Thymus (tissue), 14 donors: ENCODE measurements around the gene LIPF. TPM values are rescaled to one million over a fixed set of nuclear protein-coding genes. Genes with fewer than 3 reads are reported as not detected.

ENCODE experiments used
- DNase-seq, 9 donors: peaks; one replicate each; pipeline ENCODE4 v3.0.0-alpha.2; 2013; ENCODE audit warnings: low spot score in 9 of 9, low read depth in 6 of 9, missing footprints in 1 of 9
- H3K27ac ChIP-seq, 2 donors: one replicate each; pipeline ENCODE4 v1.5.1; 2013; ENCODE audit warnings: control low read depth in 1 of 2, low read depth in 1 of 2, low read length in 1 of 2, mild to moderate bottlenecking in 1 of 2, moderate library complexity in 1 of 2
- H3K27me3 ChIP-seq, 2 donors: one replicate each; pipeline ENCODE4 v1.5.1; 2013; ENCODE audit warnings: low read length in 1 of 2; ENCODE audit not compliant: control insufficient read depth in 2 of 2, insufficient read depth in 1 of 2
- H3K36me3 ChIP-seq, 2 donors: one replicate each; pipeline ENCODE4 v1.5.1; 2013; ENCODE audit warnings: low read length in 1 of 2, mild to moderate bottlenecking in 1 of 2, moderate library complexity in 1 of 2; ENCODE audit not compliant: control insufficient read depth in 2 of 2, insufficient read depth in 2 of 2
- H3K4me1 ChIP-seq, 2 donors: one replicate each; pipeline ENCODE4 v1.5.1; 2013; ENCODE audit warnings: low read length in 2 of 2; ENCODE audit not compliant: control insufficient read depth in 2 of 2, insufficient read depth in 2 of 2
- H3K4me3 ChIP-seq, 2 donors: one replicate each; pipeline ENCODE4 v1.5.1; 2013; ENCODE audit warnings: low read length in 2 of 2, control low read depth in 1 of 2, mild to moderate bottlenecking in 1 of 2
- H3K9me3 ChIP-seq, 2 donors: one replicate each; pipeline ENCODE4 v1.5.1; 2013; ENCODE audit warnings: low read length in 1 of 2, mild to moderate bottlenecking in 1 of 2; ENCODE audit not compliant: control insufficient read depth in 2 of 2, insufficient read depth in 1 of 2
- WGBS: extraction: QIAGEN DNeasy Blood & Tissue Kit; methylation state at CpG from one replicate; pipeline ENCODE4 v1.1.7; 2013; 5-methylcytosine and 5-hydroxymethylcytosine counted together
- long read RNA-seq, 10 donors: transcript quantifications; one replicate each; lab custom pipeline, GENCODE V29; 2026
- polyA plus RNA-seq: library from polyadenylated mRNA; stranded (reverse); fragments of 200-250 nt; gene quantifications from one replicate; pipeline ENCODE4 v1.2.3, GENCODE V29; 2013
- total RNA-seq: library from RNA; stranded (reverse); fragments of 120-200 nt; gene quantifications from one replicate; pipeline ENCODE4 v1.2.4, GENCODE V29; 2013
- donor health status: healthy.

The LIPF gene, protein sequence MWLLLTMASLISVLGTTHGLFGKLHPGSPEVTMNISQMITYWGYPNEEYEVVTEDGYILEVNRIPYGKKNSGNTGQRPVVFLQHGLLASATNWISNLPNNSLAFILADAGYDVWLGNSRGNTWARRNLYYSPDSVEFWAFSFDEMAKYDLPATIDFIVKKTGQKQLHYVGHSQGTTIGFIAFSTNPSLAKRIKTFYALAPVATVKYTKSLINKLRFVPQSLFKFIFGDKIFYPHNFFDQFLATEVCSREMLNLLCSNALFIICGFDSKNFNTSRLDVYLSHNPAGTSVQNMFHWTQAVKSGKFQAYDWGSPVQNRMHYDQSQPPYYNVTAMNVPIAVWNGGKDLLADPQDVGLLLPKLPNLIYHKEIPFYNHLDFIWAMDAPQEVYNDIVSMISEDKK
- total RNA-seq (0.14 TPM), polyA plus RNA-seq (1.0 TPM)
- long read RNA-seq, donor 1: 0 reads
- long read RNA-seq, donor 2: 0 reads
- long read RNA-seq, donor 3: 0 reads
- long read RNA-seq, donor 4: 0 reads
- long read RNA-seq, donor 5: 0 reads
- long read RNA-seq, donor 6: 0 reads
- long read RNA-seq, donor 7: 0 reads
- long read RNA-seq, donor 8: 0 reads
- long read RNA-seq, donor 9: 0 reads
- long read RNA-seq, donor 10: 0 reads

- WGBS: 92% methylated on average over 1 of the region's 1 CpG
- DNase-seq: no peak
- Histone ChIP-seq H3K4me3 (no peak within 1 kb of the TSS), H3K9me3 (no peaks in the 10 kb centered on the region), H3K36me3 (no peaks in the 10 kb centered on the region), H3K27me3 (no peaks in the 10 kb centered on the region), H3K4me1 (no peaks in the 10 kb centered on the region), H3K27ac (no peak within 1 kb of the TSS)
Observed at GRCh38 chr10:88664142-88664541, at the start of gene LIPF. TSS of gene LIPF (plus strand) at chr10:88664442. CDS start at chr10:88667298, 2,856 bp downstream.

- H3K4me3 ChIP-seq: no peak overlapping the region
- H3K4me1 ChIP-seq: no peaks in the 10 kb centered on the region
- H3K27ac ChIP-seq: no peak overlapping the region
- H3K9me3 ChIP-seq: no peaks in the 10 kb centered on the region
- H3K27me3 ChIP-seq: no peaks in the 10 kb centered on the region
- DNase-seq: no peak
- H3K36me3 ChIP-seq: no peaks in the 10 kb centered on the region
- 96% methylated on average over 18 of the region's 18 CpGs for WGBS
Observed at GRCh38 chr10:88616250-88616977, 47.8 kb upstream of the LIPF start.

DNA sequence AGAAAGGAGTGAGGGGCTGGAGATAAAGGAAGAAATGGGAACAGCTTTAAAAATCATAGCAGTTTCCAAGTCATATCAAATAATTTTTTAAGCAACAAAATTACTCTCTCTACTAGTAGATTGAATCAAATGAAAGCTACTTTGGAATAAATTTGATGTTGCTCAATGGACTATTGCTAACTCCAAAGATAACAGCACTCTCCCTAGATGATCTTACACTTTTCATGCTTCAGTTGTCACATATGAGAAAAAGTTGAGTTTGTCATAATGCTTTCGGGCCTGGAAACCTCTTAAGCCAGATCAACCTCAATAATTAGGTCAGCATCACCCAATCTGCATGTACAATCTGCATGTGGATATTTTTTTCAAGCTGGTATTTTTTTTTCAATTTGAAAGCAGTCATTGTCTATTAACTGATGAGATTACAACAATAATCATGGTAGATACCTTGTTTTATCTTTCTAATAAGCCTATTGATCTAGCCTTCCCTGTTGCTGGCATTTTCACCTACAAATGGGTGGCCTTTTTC, 46.4 kb upstream of the LIPF start:
- Histone ChIP-seq H3K27ac (no peak overlapping the region), H3K4me3 (no peak overlapping the region), H3K36me3 (no peaks in the 10 kb centered on the region), H3K9me3 (no peaks in the 10 kb centered on the region), H3K27me3 (no peaks in the 10 kb centered on the region), H3K4me1 (no peaks in the 10 kb centered on the region)
- no peak for DNase-seq
- 93% methylated on average over 1 of the region's 1 CpG for WGBS

- Histone ChIP-seq H3K9me3 (no peaks in the 10 kb centered on the region), H3K27me3 (no peaks in the 10 kb centered on the region), H3K4me3 (no peak overlapping the region), H3K27ac (no peak overlapping the region), H3K36me3 (no peaks in the 10 kb centered on the region), H3K4me1 (no peaks in the 10 kb centered on the region)
- 96% methylated on average over 1 of the region's 1 CpG for WGBS
- no peak for DNase-seq
Observed at GRCh38 chr10:88618496-88618895, 45.7 kb upstream of the LIPF start.

DNA sequence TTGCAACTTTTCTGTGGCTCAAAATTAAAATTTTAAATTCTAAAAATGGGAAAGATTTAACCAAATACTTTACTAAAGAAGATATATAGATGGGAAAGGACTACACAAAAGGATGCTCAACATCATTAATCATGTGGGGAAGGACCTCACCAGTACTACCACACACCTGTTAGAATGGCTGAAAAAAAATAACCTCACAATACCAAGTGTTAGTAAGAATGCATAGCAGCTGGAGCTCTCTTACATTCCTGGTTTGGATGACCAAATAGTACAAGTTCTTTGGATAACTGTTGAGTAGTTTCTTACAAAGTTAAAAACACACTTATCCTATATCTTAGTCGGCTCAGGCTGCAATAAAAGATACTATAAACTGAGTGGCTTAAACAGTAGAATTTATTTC, 43.8 kb upstream of the LIPF start:
- Histone ChIP-seq H3K4me1 (no peaks in the 10 kb centered on the region), H3K4me3 (no peak overlapping the region), H3K9me3 (no peaks in the 10 kb centered on the region), H3K27me3 (no peaks in the 10 kb centered on the region), H3K27ac (no peak overlapping the region), H3K36me3 (no peaks in the 10 kb centered on the region)
- 99% methylated on average over 1 of the region's 1 CpG for WGBS
- DNase-seq: no peak

DNA sequence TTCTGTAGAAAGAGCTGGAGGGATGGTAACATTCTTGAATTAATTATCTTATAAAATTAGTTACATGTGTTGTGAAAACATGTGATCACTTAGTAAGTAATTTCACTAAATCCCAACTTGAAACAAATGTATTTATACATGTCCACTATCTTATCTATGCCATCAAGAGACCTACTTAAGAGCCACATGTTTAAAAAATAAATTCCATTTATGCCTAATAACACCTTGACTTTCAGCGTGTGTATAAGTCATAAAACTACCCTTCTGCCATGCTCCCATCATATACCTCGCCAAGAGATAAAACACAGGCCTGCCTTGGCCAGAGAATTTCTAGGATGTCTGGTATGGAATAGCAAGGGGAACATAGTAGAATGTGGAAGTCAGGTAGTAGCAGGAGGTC, 40.4 kb upstream of the LIPF start:
- WGBS: 96% methylated on average over 2 of the region's 2 CpGs
- Histone ChIP-seq H3K27ac (no peak overlapping the region), H3K9me3 (no peaks in the 10 kb centered on the region), H3K4me3 (no peak overlapping the region), H3K36me3 (no peaks in the 10 kb centered on the region), H3K4me1 (no peaks in the 10 kb centered on the region), H3K27me3 (no peaks in the 10 kb centered on the region)
- DNase-seq: no peak

DNA sequence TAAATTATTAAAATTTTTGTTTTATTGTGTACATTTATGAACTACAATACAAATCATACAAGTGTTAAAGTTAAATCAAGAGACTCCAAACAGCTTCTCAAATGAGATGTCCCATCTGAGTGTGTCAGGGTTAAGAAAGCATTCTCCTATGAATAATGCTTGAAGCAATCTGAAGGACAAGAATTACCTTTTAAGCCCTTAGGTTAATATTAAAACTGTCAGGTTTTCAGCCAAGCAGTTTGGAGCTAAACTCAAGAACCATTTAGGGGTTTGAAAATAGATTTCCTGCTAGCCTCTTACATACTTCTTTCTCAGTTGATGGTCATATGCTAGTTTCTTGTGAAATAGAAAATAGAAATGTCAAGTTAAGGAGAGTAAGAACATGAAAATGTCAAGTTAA, 39.4 kb upstream of the LIPF start:
- Histone ChIP-seq H3K27ac (no peak overlapping the region), H3K36me3 (no peaks in the 10 kb centered on the region), H3K27me3 (no peaks in the 10 kb centered on the region), H3K9me3 (no peaks in the 10 kb centered on the region), H3K4me1 (no peaks in the 10 kb centered on the region), H3K4me3 (no peak overlapping the region)
- DNase-seq: no peak

DNA sequence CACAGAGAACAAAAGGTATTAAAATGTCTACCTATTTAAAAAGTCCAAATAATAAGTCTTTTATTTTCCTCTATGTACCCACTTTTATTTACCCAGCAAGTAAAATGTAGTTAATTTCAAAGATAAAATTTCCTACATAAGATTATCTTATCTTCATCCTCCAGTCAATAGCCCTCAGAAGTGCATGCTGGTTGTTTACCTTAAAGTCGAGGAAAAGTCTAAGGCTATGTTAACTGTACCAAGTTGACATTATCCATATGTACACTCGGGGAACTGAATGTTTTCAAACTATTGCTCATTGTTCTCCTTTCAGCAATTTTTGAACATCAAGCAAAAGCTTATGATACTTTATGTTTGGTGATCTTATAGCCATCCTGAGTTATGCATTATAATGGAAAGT, 24.1 kb upstream of the LIPF start:
- no peak overlapping the region for H3K27ac ChIP-seq
- 96% methylated on average over 2 of the region's 2 CpGs for WGBS
- no peaks in the 10 kb centered on the region for H3K9me3 ChIP-seq
- H3K4me3 ChIP-seq: no peak overlapping the region
- DNase-seq: no peak
- H3K4me1 ChIP-seq: no peaks in the 10 kb centered on the region
- no peaks in the 10 kb centered on the region for H3K27me3 ChIP-seq
- H3K36me3 ChIP-seq: no peaks in the 10 kb centered on the region

GRCh38 chr10:88642209-88642608, 22.0 kb upstream of the LIPF start:
- Histone ChIP-seq H3K9me3 (no peaks in the 10 kb centered on the region), H3K36me3 (no peaks in the 10 kb centered on the region), H3K27me3 (no peaks in the 10 kb centered on the region), H3K27ac (no peak overlapping the region), H3K4me3 (no peak overlapping the region), H3K4me1 (no peaks in the 10 kb centered on the region)
- DNase-seq: no peak
- 98% methylated on average over 6 of the region's 6 CpGs for WGBS
